Activated gamma-delta T cell treated with Interleukin-2 at 50 U/mL for 16 hours (primary cell): ENCODE results near the gene TBCK.
"Not testable (repeated sequence)": the region's sequence is repeated elsewhere in the genome, so short reads cannot be mapped to it uniquely, and the experiment has no call there.

ENCODE experiments used
- DNase-seq: peaks from one replicate; pipeline ENCODE4 v3.0.0-alpha.2; 2020

TBCK gene

GRCh38 chr4:106277140-106277675 is 38.8 kb downstream of the TBCK start:
- DNase-seq, result no peak

GRCh38 chr4:106273831-106274230 is 42.2 kb downstream of the TBCK start:
- no peak for DNase-seq

- DNase-seq, result no peak
Observed at GRCh38 chr4:106270736-106271135, 45.3 kb downstream of the TBCK start.

GRCh38 chr4:106269711-106270110 is 46.3 kb downstream of the TBCK start:
- no peak for DNase-seq

GRCh38 chr4:106268786-106269185 is 47.2 kb downstream of the TBCK start:
- no peak for DNase-seq

GRCh38 chr4:106266201-106266600 is 49.8 kb downstream of the TBCK start:
- DNase-seq, result no peak

GRCh38 chr4:106264331-106264728 is 51.7 kb downstream of the TBCK start:
- no peak for DNase-seq

- DNase-seq, result no peak
Observed at GRCh38 chr4:106263594-106264330, 52.2 kb downstream of the TBCK start.

GRCh38 chr4:106261980-106262379 is 54.0 kb downstream of the TBCK start:
- no peak for DNase-seq

- no peak for DNase-seq
Observed at GRCh38 chr4:106258145-106259045, 57.6 kb downstream of the TBCK start.

- DNase-seq, result peak; percentile 2
Observed at GRCh38 chr4:106256190-106256589, 59.8 kb downstream of the TBCK start.

GRCh38 chr4:106255195-106255594 is 60.8 kb downstream of the TBCK start:
- DNase-seq, result no peak

GRCh38 chr4:106253364-106254129 is 62.5 kb downstream of the TBCK start:
- no peak for DNase-seq

GRCh38 chr4:106247600-106247999 is 68.4 kb downstream of the TBCK start:
- no peak for DNase-seq

- no peak for DNase-seq
Observed at GRCh38 chr4:106246441-106246840, 69.6 kb downstream of the TBCK start.

GRCh38 chr4:106245176-106245575 is 70.8 kb downstream of the TBCK start:
- no peak for DNase-seq

GRCh38 chr4:106240699-106241098 is 75.3 kb downstream of the TBCK start:
- no peak for DNase-seq

GRCh38 chr4:106238820-106239420 is 77.1 kb downstream of the TBCK start:
- peak; percentile 3 for DNase-seq

GRCh38 chr4:106231931-106232330 is 84.1 kb downstream of the TBCK start:
- DNase-seq, result no peak

GRCh38 chr4:106222548-106222947 is 93.5 kb downstream of the TBCK start:
- DNase-seq, result no peak

GRCh38 chr4:106213291-106213690 is 102.7 kb downstream of the TBCK start:
- DNase-seq, result not testable (repeated sequence)

GRCh38 chr4:106210021-106210420 is 106.0 kb downstream of the TBCK start:
- no peak for DNase-seq
